ENCODE measurements around the gene AMER3. TPM values are rescaled to one million over a fixed set of nuclear protein-coding genes. Genes with fewer than 3 reads are reported as not detected.
A peak's percentile ranks its signal among the peaks of the same experiment; 100 is the strongest.
"Not testable (repeated sequence)": the region's sequence is repeated elsewhere in the genome, so short reads cannot be mapped to it uniquely, and the experiment has no call there.

Gene AMER3, protein sequence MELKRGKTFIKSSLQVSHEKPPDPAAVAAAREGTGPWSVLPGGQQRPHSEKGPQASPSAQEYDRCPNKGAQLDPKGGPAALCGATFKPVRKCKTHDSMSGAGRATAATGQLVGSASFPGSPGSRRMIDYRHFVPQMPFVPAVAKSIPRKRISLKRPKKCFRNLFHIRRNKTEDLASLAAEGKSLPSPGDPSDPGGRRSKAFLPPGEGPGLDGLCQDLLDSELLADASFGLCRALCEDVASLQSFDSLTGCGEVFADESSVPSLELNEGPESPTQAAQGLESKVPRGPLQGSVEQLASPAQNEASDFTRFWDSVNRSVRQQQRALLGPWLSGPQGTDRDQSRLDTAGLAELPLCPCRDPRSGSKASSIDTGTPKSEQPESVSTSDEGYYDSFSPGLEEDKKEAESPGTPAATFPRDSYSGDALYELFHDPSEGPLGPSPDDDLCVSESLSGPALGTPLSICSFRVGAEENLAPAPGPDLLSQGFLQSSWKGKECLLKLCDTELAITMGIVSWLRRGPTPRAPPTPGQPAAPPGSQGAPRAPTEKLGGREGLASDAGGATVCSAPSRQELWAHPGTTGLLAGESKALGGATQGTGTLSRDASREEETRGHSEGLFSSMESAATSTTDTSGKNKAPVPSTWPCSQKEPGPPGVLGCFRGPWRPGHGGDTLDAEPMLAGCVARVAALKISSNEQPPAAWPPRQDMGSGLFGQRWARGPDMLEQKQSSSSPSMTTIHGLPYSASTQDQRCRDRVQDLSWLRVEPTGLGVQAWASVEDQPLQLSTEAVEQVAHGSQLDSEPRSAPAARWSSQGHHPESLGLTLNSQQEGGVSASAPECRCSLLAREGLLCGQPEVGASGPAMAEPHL
- not detected in 2 replicates for total RNA-seq (2014; rRNA removed; shearing (Covaris generic); ENCODE audit: low replicate concordance)

DNA sequence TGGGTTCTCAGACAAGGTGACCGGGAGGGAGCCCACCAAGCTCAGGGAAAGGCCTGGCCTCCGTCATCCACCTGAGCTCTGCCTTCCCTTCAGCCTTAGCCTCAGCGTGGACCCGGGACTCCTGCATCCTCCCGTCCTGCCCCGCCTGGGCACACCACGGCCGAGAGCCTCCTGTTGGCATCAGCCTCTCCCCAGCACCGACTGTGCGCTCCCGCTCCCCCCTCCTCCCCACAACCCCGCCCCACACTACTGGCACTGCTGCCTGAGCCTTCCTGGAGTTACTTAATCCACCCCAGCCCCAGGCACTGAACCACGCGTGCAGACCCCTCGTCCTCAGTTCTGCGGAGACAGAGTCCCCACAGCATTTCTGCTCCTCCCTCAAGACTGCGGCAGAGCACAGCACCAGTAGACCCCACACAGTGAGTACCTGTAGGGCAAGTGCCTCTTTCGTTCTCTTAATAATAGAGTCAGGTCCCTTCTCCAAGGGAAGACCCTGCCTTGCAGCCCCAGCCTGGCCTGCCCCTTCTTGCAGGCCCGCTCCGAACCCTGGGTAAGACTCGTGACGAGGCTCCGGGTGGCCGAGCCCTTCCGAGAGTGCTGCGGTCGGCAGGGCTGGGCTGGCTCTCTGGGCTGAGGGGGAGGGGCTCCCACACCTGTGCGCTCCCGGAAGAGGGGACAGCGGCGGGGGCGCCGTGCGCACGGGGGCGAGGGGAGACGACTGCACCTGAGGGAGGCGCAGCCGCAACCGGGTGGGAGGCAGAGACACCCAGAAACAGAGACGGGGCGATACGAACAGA, at the start of gene AMER3:
Gene AMER3 (plus strand): TSS at position 285 of the 797 bp plus-strand sequence. CDS start 6,533 bp downstream, outside the sequence.
- DNase-seq (ENCODE audit: low read depth) = no peak
- in situ Hi-C loops (cut with HindIII; ENCODE audit: low pct_unique_long_range_greater_than_20kb, low sequenced_read_pairs) = no loop called here

GRCh38 chr2:130714795-130715194, 40.5 kb upstream of the AMER3 start:
- DNase-seq (ENCODE audit: low read depth); in situ Hi-C loops (cut with HindIII; ENCODE audit: low pct_unique_long_range_greater_than_20kb, low sequenced_read_pairs): not testable (repeated sequence)

DNA sequence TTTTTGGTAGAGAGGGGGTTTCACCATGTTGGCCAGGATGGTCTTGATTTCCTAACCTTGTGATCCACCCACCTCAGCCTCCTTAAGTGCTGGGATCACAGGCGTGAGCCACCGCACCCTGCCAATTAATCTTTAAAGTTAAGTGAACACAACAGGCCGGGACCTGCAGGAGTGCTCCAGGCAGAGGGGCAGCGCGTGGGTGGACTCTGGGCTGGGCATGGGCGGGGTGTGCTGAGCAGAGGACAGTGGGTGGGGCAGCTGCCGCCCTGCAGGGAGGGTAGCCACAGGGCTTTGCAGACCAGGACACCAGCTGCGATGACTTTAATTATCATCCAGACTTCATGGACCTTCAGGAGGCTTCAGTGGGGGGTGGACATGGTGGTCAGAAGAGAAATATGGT, 35.3 kb upstream of the AMER3 start:
- in situ Hi-C loops (cut with HindIII; ENCODE audit: low pct_unique_long_range_greater_than_20kb, low sequenced_read_pairs) = no loop called here
- DNase-seq (ENCODE audit: low read depth) = no peak

DNA sequence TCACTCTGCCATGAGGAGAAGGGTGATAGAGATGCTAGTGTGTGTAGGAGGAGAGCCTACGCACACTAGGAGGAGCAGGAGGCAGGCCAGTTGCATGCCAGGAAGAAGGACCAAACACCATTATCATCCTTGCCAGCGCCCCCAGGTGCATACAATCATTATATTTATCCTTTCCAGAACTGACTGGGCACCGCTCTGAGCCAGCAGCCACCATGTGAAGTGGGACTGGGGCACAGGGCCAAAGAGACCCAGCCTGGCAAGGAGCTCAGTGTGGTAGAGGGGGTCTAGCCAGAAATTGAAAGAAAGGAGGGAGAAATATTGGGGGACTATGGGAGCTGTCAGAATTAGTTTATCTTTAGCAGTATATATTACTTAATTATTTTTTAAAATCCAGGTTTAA, 34.8 kb upstream of the AMER3 start:
- in situ Hi-C loops (cut with HindIII; ENCODE audit: low pct_unique_long_range_greater_than_20kb, low sequenced_read_pairs) = no loop called here

DNA sequence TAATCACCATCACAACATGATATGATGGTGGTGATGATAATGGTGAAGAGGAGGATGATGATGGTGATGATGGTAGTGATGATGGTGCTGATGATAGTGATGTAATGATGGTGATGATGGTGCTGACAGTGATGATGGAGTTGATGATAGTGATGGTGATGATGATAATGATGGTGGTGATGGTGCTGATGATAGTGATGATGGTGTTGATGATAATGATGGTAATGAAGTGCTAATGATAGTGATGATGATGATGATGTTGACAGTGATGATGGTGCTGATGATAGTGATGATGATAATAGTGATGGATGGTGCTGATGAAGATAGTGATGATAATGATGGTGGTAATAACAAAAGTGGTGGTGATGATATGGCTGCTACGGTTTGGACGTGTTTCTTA, 30.9 kb upstream of the AMER3 start:
- DNase-seq (ENCODE audit: low read depth) = no peak
- in situ Hi-C loops (cut with HindIII; ENCODE audit: low pct_unique_long_range_greater_than_20kb, low sequenced_read_pairs) = no loop called here

More for the DNA sequence above, 34.8 kb upstream of the AMER3 start:
- DNase-seq (ENCODE audit: low read depth) = no peak

DNA sequence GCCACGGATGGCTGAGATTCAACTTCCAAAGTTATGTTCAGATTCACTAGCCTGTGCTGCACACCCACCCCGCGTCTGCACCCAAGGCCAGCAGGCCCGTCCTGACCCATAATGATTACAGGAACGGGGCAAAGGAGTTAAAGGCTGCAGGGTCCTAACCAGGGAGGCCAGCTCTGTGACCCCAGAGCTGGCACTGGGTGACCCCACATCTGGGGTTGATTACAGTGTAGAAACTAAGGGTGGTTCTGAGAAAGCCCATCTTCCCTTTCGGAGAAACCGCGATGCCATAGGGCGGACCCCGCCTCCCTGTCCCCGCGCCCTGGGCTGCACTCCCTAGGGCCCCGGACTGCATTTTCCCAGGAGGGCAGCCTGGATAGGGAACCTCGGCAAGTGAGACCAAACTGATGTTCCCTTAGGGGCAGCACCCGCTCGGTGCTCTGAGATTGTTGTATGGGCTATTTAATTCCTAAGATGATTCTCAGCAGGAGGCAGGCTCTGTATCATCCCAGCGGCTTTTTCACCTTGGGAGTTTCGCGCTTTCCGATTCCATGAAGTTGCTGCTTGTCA, 28.6 kb upstream of the AMER3 start:
- in situ Hi-C loops (cut with HindIII; ENCODE audit: low pct_unique_long_range_greater_than_20kb, low sequenced_read_pairs) = no loop called here
- DNase-seq (ENCODE audit: low read depth) = no peak

DNA sequence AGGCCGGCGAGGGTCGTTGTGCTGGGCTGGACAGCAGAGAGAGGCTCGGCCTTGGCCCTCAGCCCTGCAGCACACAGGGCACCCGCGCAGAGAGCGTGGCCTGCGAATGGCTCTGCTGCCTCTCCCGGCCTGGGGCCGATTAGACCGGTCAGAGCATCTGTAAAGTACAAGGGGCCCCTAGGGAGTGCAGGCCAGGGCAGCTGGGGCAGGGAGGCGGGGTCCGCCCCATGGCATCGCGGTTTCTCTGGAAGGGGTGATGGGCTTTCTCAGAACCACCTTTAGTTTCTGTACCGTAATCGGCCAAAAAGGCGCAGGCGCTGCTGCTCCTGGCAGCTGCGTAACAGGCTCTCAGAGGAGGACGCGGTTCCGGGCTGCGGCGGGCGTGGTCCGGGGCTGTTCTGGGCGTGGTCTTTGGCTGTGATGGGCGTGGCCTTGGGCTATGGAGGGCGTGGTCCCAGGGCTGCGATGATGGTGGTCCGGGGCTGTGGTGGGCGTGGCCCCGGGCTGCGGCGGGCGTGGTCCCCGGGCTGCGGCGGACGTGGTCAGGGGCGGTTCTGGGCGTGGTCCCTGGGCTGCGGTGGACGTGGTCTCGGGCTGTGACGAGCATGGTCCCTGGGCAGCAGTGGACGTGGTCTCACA, 27.9 kb upstream of the AMER3 start:
- in situ Hi-C loops (cut with HindIII; ENCODE audit: low pct_unique_long_range_greater_than_20kb, low sequenced_read_pairs) = no loop called here
- peak; percentile 93 for DNase-seq (ENCODE audit: low read depth)

DNA sequence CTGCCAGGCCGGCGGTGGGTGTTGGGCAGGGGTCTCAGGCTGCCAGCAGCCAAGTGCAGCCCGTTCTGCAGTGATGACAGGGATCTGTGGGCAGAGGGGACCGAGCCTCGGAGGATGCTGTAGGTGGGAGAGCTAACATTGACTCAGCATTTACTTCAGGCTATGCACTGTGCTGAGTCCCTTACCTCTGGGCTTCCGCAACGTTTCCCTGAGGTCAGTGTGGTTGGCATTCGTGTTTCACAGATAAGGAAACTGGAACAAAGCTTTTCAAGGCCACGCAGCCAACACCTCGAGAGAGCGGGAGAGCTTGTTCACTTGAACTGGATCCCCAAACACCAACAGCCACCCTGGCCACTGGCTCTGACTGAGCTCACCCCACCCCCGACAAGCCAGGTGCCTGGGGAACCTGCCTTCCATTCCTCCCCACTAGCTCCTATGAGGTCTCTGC, 27.3 kb upstream of the AMER3 start:
- in situ Hi-C loops (cut with HindIII; ENCODE audit: low pct_unique_long_range_greater_than_20kb, low sequenced_read_pairs) = no loop called here
- no peak for DNase-seq (ENCODE audit: low read depth)

DNA sequence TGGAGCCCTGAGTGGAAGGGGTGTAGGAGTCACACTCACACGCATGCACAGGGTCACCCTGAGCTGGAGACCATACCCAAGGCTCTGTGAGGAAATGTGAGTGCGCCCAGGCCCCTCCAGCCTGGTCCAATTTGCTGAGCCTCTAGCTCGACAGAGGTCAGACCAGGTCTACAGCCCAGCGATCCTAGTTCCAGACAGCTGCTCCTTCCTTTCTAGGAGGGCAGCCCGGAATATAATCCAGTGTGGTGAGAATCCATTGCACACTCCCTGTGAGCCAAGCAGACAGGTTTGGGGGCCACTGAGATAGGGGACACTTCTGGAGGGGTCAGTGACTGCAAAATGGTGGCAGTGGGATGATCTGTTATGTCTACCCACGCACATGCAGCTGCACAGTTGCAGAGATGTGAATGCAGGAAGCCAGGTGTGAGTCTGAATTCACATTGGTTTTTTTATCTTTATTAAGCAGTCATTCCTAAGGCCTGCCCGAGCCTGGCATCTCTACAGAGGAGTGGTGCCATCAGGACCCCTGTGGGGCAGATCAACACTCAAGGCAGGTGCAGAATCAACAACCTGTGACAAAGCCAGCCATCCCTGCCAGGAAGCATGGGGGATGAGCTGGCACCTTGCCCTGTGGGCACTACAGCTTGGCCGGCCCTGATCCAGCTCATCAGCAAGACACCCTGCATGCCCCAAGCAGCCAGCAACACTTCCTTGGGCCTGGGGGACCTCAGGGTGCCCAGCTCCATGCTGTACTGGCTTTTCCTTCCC, 26.6 kb upstream of the AMER3 start, which contains the start of gene GPR148:
Gene GPR148 (plus strand): TSS at position 522 of the 768 bp plus-strand sequence. CDS start 82 bp downstream, at position 604.
- no peak for DNase-seq (ENCODE audit: low read depth)
- in situ Hi-C loops (cut with HindIII; ENCODE audit: low pct_unique_long_range_greater_than_20kb, low sequenced_read_pairs) = no loop called here

- DNase-seq (ENCODE audit: low read depth) = no peak
- in situ Hi-C loops (cut with HindIII; ENCODE audit: low pct_unique_long_range_greater_than_20kb, low sequenced_read_pairs) = no loop called here
Measured at GRCh38 chr2:130729322-130730299, 25.7 kb upstream of the AMER3 start.

GRCh38 chr2:130732257-130732656, 23.1 kb upstream of the AMER3 start:
- in situ Hi-C loops (cut with HindIII; ENCODE audit: low pct_unique_long_range_greater_than_20kb, low sequenced_read_pairs); DNase-seq (ENCODE audit: low read depth): not testable (repeated sequence)

DNA sequence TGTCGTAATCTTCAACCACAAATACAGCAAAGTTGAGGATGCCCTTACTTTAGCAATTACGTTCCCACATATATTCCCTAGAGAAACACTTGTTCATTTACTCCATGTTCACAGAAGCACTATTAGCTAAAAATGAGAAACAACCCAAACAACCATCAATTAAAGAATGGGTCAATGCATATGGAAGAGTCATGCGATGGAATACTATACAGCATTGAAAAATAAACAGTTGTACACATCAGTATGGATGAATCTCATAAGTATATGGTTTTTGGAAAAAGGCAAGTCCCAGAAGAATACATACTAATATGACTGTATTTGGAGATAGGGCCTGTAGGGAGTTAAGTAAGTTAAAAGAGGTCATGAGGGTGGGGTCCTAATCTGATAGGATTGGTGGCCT, 20.1 kb upstream of the AMER3 start:
- in situ Hi-C loops (cut with HindIII; ENCODE audit: low pct_unique_long_range_greater_than_20kb, low sequenced_read_pairs) = no loop called here
- no peak for DNase-seq (ENCODE audit: low read depth)

DNA sequence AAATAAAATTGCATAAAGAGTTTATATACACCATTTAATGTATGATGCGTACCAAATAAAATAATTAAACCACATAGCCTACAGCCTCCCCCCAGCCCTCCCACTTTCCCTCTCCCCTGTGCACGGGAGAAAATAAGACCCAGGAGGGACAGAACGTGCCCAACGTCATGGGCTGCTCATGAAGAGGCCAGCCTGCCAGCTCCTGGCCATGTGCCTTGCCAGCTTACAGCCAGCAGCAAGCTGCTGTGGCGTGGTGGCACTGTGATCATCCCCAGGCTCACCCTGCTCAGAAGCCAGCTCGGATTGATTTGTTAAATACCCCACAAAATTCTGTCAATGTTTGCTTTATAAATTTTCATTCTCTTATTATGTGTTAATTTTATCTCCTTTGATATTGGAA, 18.9 kb upstream of the AMER3 start:
- no peak for DNase-seq (ENCODE audit: low read depth)
- in situ Hi-C loops (cut with HindIII; ENCODE audit: low pct_unique_long_range_greater_than_20kb, low sequenced_read_pairs) = no loop called here

- in situ Hi-C loops (cut with HindIII; ENCODE audit: low pct_unique_long_range_greater_than_20kb, low sequenced_read_pairs) = no loop called here
- DNase-seq (ENCODE audit: low read depth) = no peak
Measured at GRCh38 chr2:130737592-130737991, 17.7 kb upstream of the AMER3 start.

DNA sequence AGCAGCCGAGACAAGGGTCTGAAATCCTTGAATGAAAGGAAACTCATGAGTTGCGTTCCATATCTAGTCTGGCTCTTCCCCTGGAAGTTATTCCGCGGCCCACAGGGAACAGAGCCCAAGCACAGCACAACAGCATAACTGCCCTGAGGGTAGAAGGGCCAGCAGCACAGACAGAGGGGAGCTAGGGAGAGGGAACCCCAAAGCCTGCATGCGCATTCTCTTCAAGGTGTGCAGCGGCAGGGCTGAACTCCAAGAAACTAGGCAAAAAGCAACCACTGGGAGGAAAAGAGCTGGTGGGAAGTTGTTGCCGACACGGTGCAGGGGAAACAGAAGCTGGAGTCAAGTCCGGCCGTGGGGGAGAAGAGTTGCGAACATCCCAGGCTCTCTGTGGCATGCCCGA, 14.7 kb upstream of the AMER3 start:
- in situ Hi-C loops (cut with HindIII; ENCODE audit: low pct_unique_long_range_greater_than_20kb, low sequenced_read_pairs) = no loop called here
- DNase-seq (ENCODE audit: low read depth) = no peak

- in situ Hi-C loops (cut with HindIII; ENCODE audit: low pct_unique_long_range_greater_than_20kb, low sequenced_read_pairs) = no loop called here
- DNase-seq (ENCODE audit: low read depth) = no peak
Measured at GRCh38 chr2:130743278-130743677, 12.1 kb upstream of the AMER3 start.

Measured in Caki2 (cell line).